Epithelial cell of alveolus of lung (primary cell): ENCODE results near the gene KRT40. TPM values are rescaled to one million over a fixed set of nuclear protein-coding genes. Genes with fewer than 3 reads are reported as not detected.

ENCODE experiments used
- total RNA-seq: library from RNA; depleted of rRNA; stranded (reverse); fragments of >200 nt; gene quantifications from 2 replicates; pipeline ENCODE4 v1.2.1, GENCODE V29; 2015

KRT40 gene
- total RNA-seq: not detected in 2 replicates

DNA sequence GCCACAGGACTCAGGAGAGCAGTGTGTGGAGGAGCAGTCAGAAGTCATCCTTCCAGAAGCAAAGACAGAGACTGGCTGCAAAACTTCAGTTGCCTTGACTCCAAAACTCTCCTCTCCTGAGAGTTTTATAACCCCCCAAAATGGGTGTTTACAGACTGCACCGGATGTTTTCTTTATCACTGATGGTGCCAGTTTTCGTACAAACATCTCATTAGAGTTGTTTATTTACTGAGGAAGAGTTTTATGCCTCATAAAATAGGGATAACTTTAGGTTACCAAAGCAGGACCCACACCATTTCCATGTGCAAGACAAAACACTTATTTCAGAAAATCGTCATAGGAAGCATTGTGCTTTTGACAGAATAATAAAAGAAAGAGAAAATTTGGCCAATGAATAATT lies at the start of gene KRT40:
KRT40 (minus strand) TSS at position 101 of the 400 bp plus-strand sequence; CDS start at position 48, 53 bp downstream.

DNA sequence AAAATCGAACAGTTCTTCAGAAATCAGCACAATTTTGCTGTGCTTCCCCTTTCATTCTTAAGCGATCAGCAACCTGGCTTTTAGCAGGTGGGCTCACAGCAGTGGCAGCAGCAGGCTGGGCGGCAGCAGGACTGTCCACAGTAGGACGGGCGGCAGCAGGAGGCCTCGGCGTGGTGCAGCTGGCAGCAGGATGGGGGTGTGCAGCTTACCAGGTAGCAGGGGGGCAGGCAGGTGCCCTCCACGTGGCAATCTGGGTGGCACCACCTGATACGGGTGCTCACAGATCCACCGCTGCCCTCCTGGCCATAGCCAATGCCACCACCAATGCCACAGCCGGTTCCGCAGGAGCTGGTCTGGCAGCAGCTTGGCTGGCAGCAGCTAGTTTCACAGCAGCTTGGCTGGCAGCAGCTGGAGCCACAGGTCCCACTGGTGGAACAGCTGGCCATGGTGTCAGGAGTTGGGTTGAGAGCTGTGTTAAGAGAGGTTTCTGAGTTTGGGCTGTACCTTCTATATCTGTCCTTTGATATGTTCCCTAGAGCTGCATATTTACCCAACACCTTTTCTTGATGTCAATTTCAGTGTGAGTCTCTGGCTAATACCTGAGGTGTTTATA lies 45.6 kb upstream of the KRT40 start, which contains the start of gene KRTAP1-4:
KRTAP1-4 (minus strand) TSS at position 563 of the 613 bp plus-strand sequence; CDS start at position 446, 117 bp downstream.

GRCh38 chr17:41026715-41027471 lies 42.8 kb upstream of the KRT40 start, which contains the start of gene KRTAP1-5:
TSS of gene KRTAP1-5 (minus strand) at chr17:41027208. CDS start at chr17:41027155, 53 bp downstream.

GRCh38 chr17:41008811-41009210 lies 24.7 kb upstream of the KRT40 start, which contains the start of gene KRTAP3-1:
TSS of gene KRTAP3-1 (minus strand) at chr17:41009128. CDS start at chr17:41009074, 54 bp downstream.

GRCh38 chr17:40999563-40999962 lies 15.4 kb upstream of the KRT40 start, which contains the start of gene KRTAP3-2:
TSS of gene KRTAP3-2 (minus strand) at chr17:40999906. CDS start at chr17:40999853, 53 bp downstream.

DNA sequence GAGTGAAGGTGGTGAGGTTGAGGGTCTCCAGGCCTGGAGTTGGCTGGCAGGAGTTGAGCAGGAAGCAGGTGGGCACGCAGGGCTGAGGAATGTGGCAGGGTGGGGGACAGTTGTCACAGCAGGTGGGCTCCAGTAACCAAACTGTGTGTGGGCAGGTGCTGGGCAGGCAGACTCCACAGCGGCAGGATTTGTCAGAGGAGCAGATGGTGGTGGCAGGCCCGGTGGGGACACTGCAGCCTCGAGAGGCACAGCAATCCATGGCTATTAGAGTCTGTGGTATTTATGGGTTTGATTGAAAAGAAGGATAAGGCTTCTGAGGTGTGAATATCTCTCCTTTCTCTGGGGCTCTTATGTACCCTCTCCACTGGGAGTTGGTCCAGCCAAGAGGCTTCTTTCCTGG lies 9.7 kb upstream of the KRT40 start, which contains the start of gene KRTAP3-3:
KRTAP3-3 (minus strand) TSS at position 326 of the 400 bp plus-strand sequence; CDS start at position 259, 67 bp downstream.

GRCh38 chr17:40966848-40967247 lies 17.3 kb downstream of the KRT40 start, which contains the start of gene KRT39:
TSS of gene KRT39 (minus strand) at chr17:40966948. CDS start at chr17:40966856, 92 bp downstream.

GRCh38 chr17:40937384-40937819 lies 46.7 kb downstream of the KRT40 start, which contains the start of gene KRT23:
TSS of gene KRT23 (minus strand) at chr17:40937646. CDS start at chr17:40936603, 1,043 bp downstream.

Other genes starting within 250 kb of the KRT40 start
- not detected in 2 replicates for gene KRT25, start 229.0 kb downstream of the KRT40 start, total RNA-seq
- not detected in 2 replicates for gene KRT26, start 212.1 kb downstream of the KRT40 start, total RNA-seq
- gene KRT27, start 201.8 kb downstream of the KRT40 start, total RNA-seq: not detected in 2 replicates
- gene KRT28, start 184.4 kb downstream of the KRT40 start, total RNA-seq: not detected in 2 replicates
- gene KRT10, start 161.7 kb downstream of the KRT40 start, total RNA-seq: 24.4 and 33.1 TPM in 2 replicates
- gene KRT12, start 117.1 kb downstream of the KRT40 start, total RNA-seq: not detected in 2 replicates
- gene KRT20, start 99.1 kb downstream of the KRT40 start, total RNA-seq: not detected in 2 replicates
- gene KRT23, start 46.7 kb downstream of the KRT40 start, total RNA-seq: under 0.01 TPM in 1 of 2 replicates, not detected in the other
- gene KRT39, start 17.4 kb downstream of the KRT40 start, total RNA-seq: 0.52 TPM in 1 of 2 replicates, not detected in the other
- gene KRTAP3-3, start 9.8 kb upstream of the KRT40 start, total RNA-seq: not detected in 2 replicates
- not detected in 2 replicates for gene KRTAP3-2, start 15.6 kb upstream of the KRT40 start, total RNA-seq
- not detected in 2 replicates for gene KRTAP3-1, start 24.8 kb upstream of the KRT40 start, total RNA-seq
- 10.1 TPM in 1 of 2 replicates, not detected in the other for gene KRTAP1-5, start 42.9 kb upstream of the KRT40 start, total RNA-seq
- gene KRTAP1-4, start 45.9 kb upstream of the KRT40 start, total RNA-seq: not detected in 2 replicates
- not detected in 2 replicates for gene KRTAP1-3, start 50.5 kb upstream of the KRT40 start, total RNA-seq
- gene KRTAP1-1, start 57.1 kb upstream of the KRT40 start, total RNA-seq: not detected in 2 replicates
- not detected in 2 replicates for gene KRTAP2-1, start 63.0 kb upstream of the KRT40 start, total RNA-seq
- not detected in 2 replicates for gene KRTAP2-2, start 70.9 kb upstream of the KRT40 start, total RNA-seq
- gene KRTAP2-3, start 75.8 kb upstream of the KRT40 start, total RNA-seq: 1.9 TPM in 1 of 2 replicates, not detected in the other
- gene KRTAP2-4, start 81.6 kb upstream of the KRT40 start, total RNA-seq: not detected in 2 replicates
- gene KRTAP4-7, start 99.8 kb upstream of the KRT40 start, total RNA-seq: not detected in 2 replicates
- gene KRTAP4-8, start 113.8 kb upstream of the KRT40 start, total RNA-seq: not detected in 2 replicates
- gene KRTAP4-16, start 117.9 kb upstream of the KRT40 start, total RNA-seq: not detected in 2 replicates
- not detected in 2 replicates for gene KRTAP4-9, start 121.1 kb upstream of the KRT40 start, total RNA-seq
- not detected in 2 replicates for gene KRTAP4-11, start 134.0 kb upstream of the KRT40 start, total RNA-seq
- not detected in 2 replicates for gene KRTAP4-12, start 139.9 kb upstream of the KRT40 start, total RNA-seq
- not detected in 2 replicates for gene KRTAP4-6, start 156.2 kb upstream of the KRT40 start, total RNA-seq
- gene KRTAP4-5, start 165.5 kb upstream of the KRT40 start, total RNA-seq: not detected in 2 replicates
- gene KRTAP4-4, start 176.4 kb upstream of the KRT40 start, total RNA-seq: not detected in 2 replicates
- not detected in 2 replicates for gene KRTAP4-3, start 183.9 kb upstream of the KRT40 start, total RNA-seq
- gene KRTAP4-2, start 193.9 kb upstream of the KRT40 start, total RNA-seq: not detected in 2 replicates
- gene KRTAP4-1, start 200.6 kb upstream of the KRT40 start, total RNA-seq: 0.13 TPM in 1 of 2 replicates, not detected in the other
- gene KRTAP9-1, start 205.6 kb upstream of the KRT40 start, total RNA-seq: not detected in 2 replicates
- not detected in 2 replicates for gene KRTAP9-2, start 242.3 kb upstream of the KRT40 start, total RNA-seq
- gene KRTAP9-3, start 248.1 kb upstream of the KRT40 start, total RNA-seq: not detected in 2 replicates